Fibroblast of the aortic adventitia (primary cell): ENCODE results near the gene VWA5A. TPM values are rescaled to one million over a fixed set of nuclear protein-coding genes. Genes with fewer than 3 reads are reported as not detected.
"Not testable (repeated sequence)": the region's sequence is repeated elsewhere in the genome, so short reads cannot be mapped to it uniquely, and the experiment has no call there.

Source experiments
- DNase-seq: peaks from one replicate; pipeline ENCODE4 v3.0.0-alpha.2; 2010; ENCODE audit warnings: low read depth
- H3K4me3 ChIP-seq: 2 replicates; pipeline ENCODE4 v1.5.1; 2011; ENCODE audit warnings: low read depth, mild to moderate bottlenecking, control low read depth, low read length, moderate library complexity
- total RNA-seq: library from RNA; depleted of rRNA; stranded (reverse); fragments of >200 nt; gene quantifications from 2 replicates; pipeline ENCODE4 v1.2.3, GENCODE V29; 2012; ENCODE audit warnings: low replicate concordance
- TF ChIP-seq, protein P1 (sequence below): IDR thresholded peaks from 2 replicates; pipeline ENCODE4 v1.5.1; 2011; ENCODE audit warnings: mild to moderate bottlenecking, low read length, control low read depth, inconsistent platforms; ENCODE audit not compliant: insufficient read depth

VWA5A gene
- total RNA-seq, 1 donor = 28.4 TPM

DNA sequence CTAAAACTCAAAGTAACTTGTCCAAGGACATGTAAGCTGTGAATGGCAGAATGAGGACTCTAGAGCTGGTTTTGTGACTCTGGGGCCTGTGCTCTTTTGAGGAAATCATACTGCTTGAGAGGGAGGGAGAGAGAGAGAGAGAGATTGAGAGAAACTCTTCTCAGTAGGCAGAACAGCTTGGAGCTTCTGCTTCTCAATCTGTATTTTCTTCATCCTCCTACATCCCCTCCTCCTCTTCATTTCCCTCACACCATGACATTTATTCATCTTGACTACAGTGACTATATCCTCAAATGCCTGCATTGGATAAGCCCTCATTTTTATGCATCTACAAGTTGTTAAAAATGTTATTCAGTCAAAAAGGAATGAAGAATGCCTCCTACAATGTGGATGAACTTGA lies 44.2 kb downstream of the VWA5A start:
- H3K4me3 ChIP-seq = no peak overlapping the region

DNA sequence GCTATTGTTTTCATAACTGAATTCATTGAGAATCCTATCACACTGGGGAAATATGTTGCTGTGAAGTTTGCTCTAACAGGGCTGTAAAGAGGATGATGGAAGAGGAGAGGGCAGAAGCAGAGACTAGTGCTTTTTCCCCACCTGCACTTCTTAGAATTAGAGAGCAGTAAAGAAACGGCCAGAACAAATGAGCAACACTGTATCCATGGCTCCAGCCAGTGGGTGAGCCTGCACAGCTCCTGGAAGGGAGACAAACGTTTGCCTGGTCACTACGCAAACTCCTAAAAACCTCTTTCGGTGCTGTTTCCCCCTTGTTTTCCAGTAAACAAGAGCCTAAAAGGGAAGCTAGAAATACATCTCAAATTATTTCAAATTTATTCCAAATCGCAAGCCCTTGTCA lies 45.7 kb downstream of the VWA5A start:
- TF ChIP-seq, protein P1, sequence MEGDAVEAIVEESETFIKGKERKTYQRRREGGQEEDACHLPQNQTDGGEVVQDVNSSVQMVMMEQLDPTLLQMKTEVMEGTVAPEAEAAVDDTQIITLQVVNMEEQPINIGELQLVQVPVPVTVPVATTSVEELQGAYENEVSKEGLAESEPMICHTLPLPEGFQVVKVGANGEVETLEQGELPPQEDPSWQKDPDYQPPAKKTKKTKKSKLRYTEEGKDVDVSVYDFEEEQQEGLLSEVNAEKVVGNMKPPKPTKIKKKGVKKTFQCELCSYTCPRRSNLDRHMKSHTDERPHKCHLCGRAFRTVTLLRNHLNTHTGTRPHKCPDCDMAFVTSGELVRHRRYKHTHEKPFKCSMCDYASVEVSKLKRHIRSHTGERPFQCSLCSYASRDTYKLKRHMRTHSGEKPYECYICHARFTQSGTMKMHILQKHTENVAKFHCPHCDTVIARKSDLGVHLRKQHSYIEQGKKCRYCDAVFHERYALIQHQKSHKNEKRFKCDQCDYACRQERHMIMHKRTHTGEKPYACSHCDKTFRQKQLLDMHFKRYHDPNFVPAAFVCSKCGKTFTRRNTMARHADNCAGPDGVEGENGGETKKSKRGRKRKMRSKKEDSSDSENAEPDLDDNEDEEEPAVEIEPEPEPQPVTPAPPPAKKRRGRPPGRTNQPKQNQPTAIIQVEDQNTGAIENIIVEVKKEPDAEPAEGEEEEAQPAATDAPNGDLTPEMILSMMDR = no peak
- no peak for DNase-seq
- H3K4me3 ChIP-seq = no peak overlapping the region

More for the DNA sequence above, 44.2 kb downstream of the VWA5A start:
- DNase-seq = no peak
- TF ChIP-seq, protein P1 = no peak

DNA sequence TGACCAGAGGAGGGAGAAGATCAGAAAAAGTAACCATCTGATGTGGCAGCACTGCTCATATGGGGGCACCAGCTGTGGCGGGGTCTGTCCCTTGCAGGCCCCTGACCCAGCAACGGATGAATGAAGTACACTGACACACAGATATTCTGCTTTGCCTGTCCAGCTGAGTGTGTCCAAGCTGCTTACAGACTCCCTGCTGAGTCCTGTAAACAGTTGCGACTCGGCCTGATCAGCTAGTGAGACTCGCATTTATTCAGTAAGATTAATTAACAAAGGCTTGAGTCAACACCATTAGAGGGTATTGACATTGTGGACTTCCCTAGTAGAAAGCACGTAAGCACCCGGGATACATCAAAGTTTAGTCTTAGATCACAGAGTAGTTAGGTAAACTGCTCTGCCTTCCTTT lies 52.6 kb downstream of the VWA5A start:
- H3K4me3 ChIP-seq = no peak overlapping the region
- no peak for DNase-seq
- TF ChIP-seq, protein P1 = no peak

DNA sequence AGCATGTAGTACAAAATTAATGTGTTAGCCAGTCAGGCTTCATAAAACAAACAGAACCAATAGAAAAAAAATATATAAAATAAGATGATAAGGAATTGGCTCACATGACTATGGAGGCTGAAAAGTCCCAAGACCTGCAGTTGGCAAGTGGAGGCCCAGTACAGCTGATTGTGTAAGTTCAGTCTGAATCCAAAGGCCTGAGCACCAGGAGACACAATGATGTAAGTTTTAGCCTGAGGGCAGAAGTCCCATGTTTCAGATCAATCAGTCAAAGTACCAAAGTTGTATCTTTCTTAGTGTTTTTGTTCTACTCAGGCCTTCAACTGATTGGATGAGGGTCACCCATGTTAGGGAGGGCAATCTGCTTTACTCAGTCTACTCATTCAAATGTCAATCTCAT lies 53.5 kb downstream of the VWA5A start:
- H3K4me3 ChIP-seq = no peak overlapping the region
- no peak for DNase-seq
- TF ChIP-seq, protein P1 = no peak

DNA sequence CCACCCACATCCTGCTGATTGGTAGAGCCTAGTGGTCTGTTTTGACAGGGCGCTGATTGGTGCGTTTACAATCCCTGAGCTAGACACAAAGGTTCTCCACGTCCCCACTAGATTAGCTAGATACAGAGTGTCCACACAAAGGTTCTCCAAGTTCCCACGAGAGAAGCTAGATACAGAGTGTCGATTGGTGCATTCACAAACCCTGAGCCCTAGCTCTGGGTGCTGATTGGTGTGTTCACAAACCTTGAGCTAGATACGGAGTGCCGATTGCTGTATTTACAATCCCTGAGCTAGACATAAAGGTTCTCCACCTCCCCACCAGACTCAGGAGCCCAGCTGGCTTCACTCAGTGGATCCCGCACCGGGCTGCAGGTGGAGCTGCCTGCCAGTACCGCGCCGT lies 55.1 kb downstream of the VWA5A start:
- not testable (repeated sequence) for H3K4me3 ChIP-seq, DNase-seq

DNA sequence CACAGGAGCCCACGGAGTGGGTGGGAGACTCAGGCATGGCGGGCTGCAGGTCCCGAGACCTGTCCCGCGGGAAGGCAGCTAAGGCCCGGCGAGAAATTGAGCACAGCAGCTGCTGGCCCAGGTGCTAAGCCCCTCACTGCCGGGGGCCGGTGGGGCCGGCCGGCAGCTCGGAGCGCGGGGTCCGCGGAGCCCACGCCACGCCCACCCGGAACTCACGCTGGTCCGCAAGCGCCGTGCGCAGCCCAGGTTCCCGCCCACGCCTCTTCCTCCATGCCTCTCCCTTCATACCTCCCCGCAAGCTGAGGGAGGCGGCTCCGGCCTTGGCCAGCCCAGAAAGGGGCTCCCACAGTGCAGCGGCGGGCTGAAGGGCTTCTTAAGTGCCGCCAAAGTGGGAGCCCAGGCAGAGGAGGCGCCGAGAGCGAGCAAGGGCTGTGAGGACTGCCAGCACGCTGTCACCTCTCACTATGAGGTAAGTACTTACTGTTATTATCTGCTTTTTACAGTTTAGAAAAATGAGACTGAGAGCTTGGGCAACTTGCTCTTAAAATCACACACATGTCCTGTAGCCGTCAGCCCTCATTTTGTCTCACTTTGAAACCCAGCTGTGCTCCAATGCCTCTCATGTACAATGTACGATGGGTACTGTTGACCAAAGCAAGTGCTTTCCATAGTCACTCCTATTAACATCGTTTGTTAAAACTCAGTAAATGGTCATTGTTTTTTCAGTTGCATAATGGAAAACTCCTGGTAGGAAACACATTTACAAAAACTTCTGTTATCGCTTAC lies 55.7 kb downstream of the VWA5A start:
- H3K4me3 ChIP-seq = no peak overlapping the region
- DNase-seq = no peak

DNA sequence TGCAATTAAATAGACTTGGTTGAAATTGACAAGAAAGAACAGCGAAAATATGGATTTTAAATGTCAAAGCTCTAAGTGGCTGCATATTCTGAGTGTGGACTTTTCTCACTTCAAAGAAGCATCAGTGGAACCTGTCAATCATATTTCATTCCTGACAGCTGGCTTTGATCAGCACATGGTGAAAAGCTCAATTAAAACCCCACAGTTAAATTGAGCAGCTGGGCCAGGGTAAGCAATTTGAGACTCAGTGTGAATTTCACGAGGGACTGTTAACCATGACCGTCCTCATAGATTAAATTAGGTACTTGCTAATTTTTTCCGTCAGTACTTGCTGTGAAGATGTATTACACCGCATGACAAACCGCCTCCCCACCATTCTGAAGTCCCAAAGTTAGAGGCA lies 56.9 kb downstream of the VWA5A start:
- H3K4me3 ChIP-seq = no peak overlapping the region
- TF ChIP-seq, protein P1 = no peak
- no peak for DNase-seq

More for the DNA sequence above, 55.7 kb downstream of the VWA5A start:
- TF ChIP-seq, protein P1 = no peak
